Activated CD4-positive, alpha-beta T cell treated with anti-CD3 and anti-CD28 coated beads for 1 hour (primary cell): ENCODE data around the gene TCIRG1.

Source experiments
- DNase-seq: peaks from one replicate; pipeline ENCODE4 v3.0.0-alpha.2; 2020

Gene TCIRG1

GRCh38 chr11:68096962-68097361, 58.1 kb downstream of the TCIRG1 start:
- no peak for DNase-seq

GRCh38 chr11:68099057-68099456, 60.2 kb downstream of the TCIRG1 start:
- DNase-seq = no peak

GRCh38 chr11:68099474-68100405, 60.9 kb downstream of the TCIRG1 start:
- DNase-seq = peak; percentile 12
